Neural cell (in vitro differentiated cells): ENCODE data around the gene GRIA2. TPM values are rescaled to one million over a fixed set of nuclear protein-coding genes. Genes with fewer than 3 reads are reported as not detected.

Source experiments
- H2AFZ ChIP-seq: fragments of 200-600, 300-800 bp; sonication (generic), shearing (Covaris generic); 2 replicates; pipeline ENCODE4 v1.6.0; 2014; ENCODE audit warnings: low read depth, mild to moderate bottlenecking, antibody characterized with exemption, low read length, moderate library complexity
- H3F3A ChIP-seq: fragments of 200-600 bp; shearing (Covaris generic); 2 replicates; pipeline ENCODE4 v1.6.1; 2016; ENCODE audit warnings: mild to moderate bottlenecking, moderate library complexity, mixed read lengths, antibody characterized with exemption, low read length; ENCODE audit not compliant: insufficient read depth, poor library complexity, severe bottlenecking
- H3K27ac ChIP-seq: fragments of 200-600, 300-800 bp; sonication (generic), shearing (Covaris generic); 2 replicates; pipeline ENCODE4 v1.5.1; 2014; ENCODE audit warnings: mild to moderate bottlenecking, low read length, moderate library complexity
- H3K27me3 ChIP-seq: fragments of 300-800, 200-600 bp; sonication (generic), shearing (Covaris generic); 2 replicates; pipeline ENCODE4 v1.6.0; 2014; ENCODE audit warnings: mild to moderate bottlenecking, low read depth, low read length, moderate library complexity; ENCODE audit not compliant: insufficient read depth
- H3K36me3 ChIP-seq: fragments of 300-800, 200-600 bp; sonication (generic), shearing (Covaris generic); 2 replicates; pipeline ENCODE4 v1.5.1; 2014; ENCODE audit warnings: mild to moderate bottlenecking, antibody characterized with exemption, low read length, moderate library complexity; ENCODE audit not compliant: insufficient read depth
- H3K4me2 ChIP-seq: fragments of 300-800, 200-600 bp; sonication (generic), shearing (Covaris generic); 2 replicates; pipeline ENCODE4 v1.6.0; 2014; ENCODE audit warnings: mild to moderate bottlenecking, low read length
- H3K4me3 ChIP-seq: fragments of 300-800, 200-600 bp; sonication (generic), shearing (Covaris generic); 2 replicates; pipeline ENCODE4 v1.5.1; 2014; ENCODE audit warnings: mild to moderate bottlenecking, low read length, moderate library complexity
- H3K79me2 ChIP-seq: fragments of 200-600 bp; shearing (Covaris generic); replicated peaks from 2 replicates; pipeline ENCODE4 v1.6.0; 2014; ENCODE audit warnings: mild to moderate bottlenecking, low read length, moderate library complexity; ENCODE audit not compliant: insufficient read depth
- H3K9ac ChIP-seq: fragments of 300-800, 200-600 bp; sonication (generic), shearing (Covaris generic); 2 replicates; pipeline ENCODE4 v1.6.1; 2016; ENCODE audit warnings: mild to moderate bottlenecking, low read length, mixed read lengths
- H3K9me2 ChIP-seq: fragments of 200-600 bp; shearing (Covaris generic); 2 replicates; pipeline ENCODE4 v1.6.1; 2016; ENCODE audit warnings: mild to moderate bottlenecking, low read length, mixed read lengths; ENCODE audit not compliant: insufficient read depth
- H3K9me3 ChIP-seq: fragments of 200-600, 300-800 bp; sonication (generic), shearing (Covaris generic); 2 replicates; pipeline ENCODE4 v1.6.1; 2016; ENCODE audit warnings: mild to moderate bottlenecking, mixed run types, low read length, moderate library complexity, mixed read lengths
- H4K20me1 ChIP-seq: fragments of 200-600 bp; shearing (Covaris generic); 2 replicates; pipeline ENCODE4 v1.6.1; 2016; ENCODE audit warnings: mild to moderate bottlenecking, mixed run types; ENCODE audit not compliant: insufficient read depth
- CTCF ChIP-seq: fragments of 450-650 bp; IDR thresholded peaks from 2 replicates; pipeline ENCODE4 v1.5.1; 2014; ENCODE audit warnings: antibody characterized with exemption, mild to moderate bottlenecking, moderate library complexity; ENCODE audit not compliant: poor library complexity, severe bottlenecking
- EP300 ChIP-seq: fragments of 450-650 bp; conservative IDR thresholded peaks from 2 replicates; pipeline ENCODE4 v1.6.1; 2014; ENCODE audit warnings: antibody characterized with exemption, mild to moderate bottlenecking, moderate library complexity; ENCODE audit not compliant: poor library complexity, severe bottlenecking
- EZH2 ChIP-seq: fragments of 200-600, 300-800 bp; shearing (Covaris generic), sonication (generic); IDR thresholded peaks from 2 replicates; pipeline ENCODE4 v1.6.1; 2014; ENCODE audit warnings: antibody characterized with exemption, low read length, borderline replicate concordance, mild to moderate bottlenecking; ENCODE audit not compliant: insufficient read depth, poor library complexity, severe bottlenecking
- MXI1 ChIP-seq: fragments of 450-650 bp; conservative IDR thresholded peaks from 2 replicates; pipeline ENCODE4 v1.6.1; 2014; ENCODE audit warnings: antibody characterized with exemption, mild to moderate bottlenecking; ENCODE audit not compliant: poor library complexity, severe bottlenecking
- POLR2AphosphoS5 ChIP-seq: IDR thresholded peaks from 2 replicates; pipeline ENCODE4 v1.6.1; 2012
- RAD21 ChIP-seq: fragments of 450-650 bp; conservative IDR thresholded peaks from 2 replicates; pipeline ENCODE4 v1.6.1; 2014; ENCODE audit warnings: antibody characterized with exemption, mild to moderate bottlenecking, moderate library complexity
- REST ChIP-seq: IDR thresholded peaks from 2 replicates; pipeline ENCODE4 v1.6.1; 2012; ENCODE audit warnings: borderline replicate concordance
- SMC3 ChIP-seq: fragments of 450-650 bp; conservative IDR thresholded peaks from 2 replicates; pipeline ENCODE4 v1.6.1; 2014; ENCODE audit warnings: antibody characterized with exemption, mild to moderate bottlenecking, moderate library complexity; ENCODE audit not compliant: poor library complexity
- TAF1 ChIP-seq: IDR thresholded peaks from 2 replicates; pipeline ENCODE4 v1.6.1; 2012; ENCODE audit warnings: low read depth
- polyA plus RNA-seq: library from polyadenylated mRNA; depleted of rRNA; stranded (reverse); fragments of >200 nt; gene quantifications from 2 replicates; pipeline ENCODE4 v1.2.3, GENCODE V29; 2014

GRIA2 gene
- polyA plus RNA-seq, 1 donor from 2014 or later, result 823 TPM

- Histone ChIP-seq H3K9me2 (no peaks in the 10 kb centered on the region), H3K36me3 (no peaks in the 10 kb centered on the region), H2AFZ (no peak overlapping the region), H3K4me2 (no peak overlapping the region), H3F3A (no peaks in the 10 kb centered on the region), H4K20me1 (no peaks in the 10 kb centered on the region), H3K79me2 (no peaks in the 10 kb centered on the region), H3K9me3 (no peaks in the 10 kb centered on the region), H3K9ac (no peak overlapping the region), H3K4me3 (no peak overlapping the region), H3K27ac (no peak overlapping the region), H3K27me3 (no peaks in the 10 kb centered on the region)
- TF ChIP-seq TAF1 (no peak), RAD21 (no peak), CTCF (no peak), REST (no peak)
These were observed 24.5 kb upstream of the GRIA2 start for GRCh38 chr4:157196046-157196445.

- H3K27me3 ChIP-seq, result no peaks in the 10 kb centered on the region
- no peaks in the 10 kb centered on the region for H3K9me2 ChIP-seq
- H3K4me3 ChIP-seq, result no peak overlapping the region
- no peaks in the 10 kb centered on the region for H3K36me3 ChIP-seq
- no peak overlapping the region for H3K9ac ChIP-seq
- no peaks in the 10 kb centered on the region for H3K79me2 ChIP-seq
- no peak overlapping the region for H3K27ac ChIP-seq
- no peak overlapping the region for H3K4me2 ChIP-seq
- no peaks in the 10 kb centered on the region for H4K20me1 ChIP-seq
- no peak overlapping the region for H2AFZ ChIP-seq
- no peaks in the 10 kb centered on the region for H3K9me3 ChIP-seq
- no peaks in the 10 kb centered on the region for H3F3A ChIP-seq
- TF ChIP-seq REST (no peak), TAF1 (no peak), SMC3 (no peak), EP300 (no peak), RAD21 (no peak), MXI1 (no peak), POLR2AphosphoS5 (no peak), EZH2 (no peak), CTCF (no peak)
These were observed 15.8 kb upstream of the GRIA2 start for GRCh38 chr4:157204634-157205244.
